ENCODE measurements around the gene LYZL2. TPM values are rescaled to one million over a fixed set of nuclear protein-coding genes. Genes with fewer than 3 reads are reported as not detected.

The LYZL2 gene
- total and polyA plus RNA-seq, 2 of the 8 experiments (the other 6 are each of a cell fraction or from before 2014, with no cell fraction given), result not detected

DNA sequence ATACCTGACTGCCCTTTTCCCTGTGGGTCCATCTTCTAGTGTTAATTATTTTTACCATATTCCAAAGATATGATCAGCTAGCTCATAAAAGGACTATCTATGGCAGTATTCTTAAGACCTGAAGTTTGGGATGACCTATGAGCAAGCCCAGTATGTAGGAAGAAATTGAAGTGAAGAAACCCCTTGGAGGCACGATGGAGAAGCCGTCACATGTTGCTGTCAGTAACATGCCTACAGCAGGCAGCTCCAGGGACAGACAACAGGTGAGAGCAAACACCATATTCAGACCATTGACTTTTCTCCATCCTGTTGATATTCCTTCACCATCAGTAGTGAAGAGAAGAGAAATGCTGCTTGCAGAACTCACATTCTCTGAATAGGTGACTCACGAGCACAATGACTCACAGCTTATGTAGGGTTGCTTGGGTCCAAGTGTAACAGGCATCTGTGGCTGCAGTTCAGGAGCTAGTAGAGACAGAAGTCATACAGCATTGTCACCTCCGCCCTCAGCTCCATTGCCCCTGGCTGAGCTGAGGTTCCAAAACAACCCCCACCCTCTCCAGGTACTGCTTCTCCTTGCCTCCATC lies 8.4 kb upstream of the LYZL2 start:
- Histone ChIP-seq H2BK5ac (ENCODE audit: low read depth, low read length) (no peak overlapping the region), H3K4me1 (replicated peaks in 1 of 4; ENCODE audit: control insufficient read depth in 3 of 4, insufficient read depth in 4 of 4, low read length in 3 of 4) (peaks cover 0 to 2% (median 0%) of the 10 kb centered on the region in 4 experiments; a peak in 3 of 7 replicates), H3K27ac (ENCODE audit: low read depth, low read length) (no peak overlapping the region), H3K79me2 (ENCODE audit: control insufficient read depth in 1 of 2, insufficient read depth in 2 of 2, low read length in 2 of 2) (no peaks in the 10 kb centered on the region), H2AK5ac (ENCODE audit: low read depth, low read length) (no peak overlapping the region), H4K91ac (replicated peaks; ENCODE audit: insufficient read length, low read length) (no peak overlapping the region), H3K56ac (replicated peaks; ENCODE audit: insufficient read length, low read depth, low read length) (no peak overlapping the region), H3K4ac (replicated peaks; ENCODE audit: insufficient read length, low read depth, low read length) (no peak overlapping the region), H3K4me2 (ENCODE audit: insufficient read depth in 1 of 2, low read depth in 2 of 2, low read length in 2 of 2) (no peak overlapping the region), H3K36me3 (ENCODE audit: control insufficient read depth in 2 of 4, insufficient read depth in 4 of 4, low read length in 3 of 4) (no peaks in the 10 kb centered on the region), H3K18ac (ENCODE audit: extremely low read depth, low read length) (no peak overlapping the region), H4K5ac (ENCODE audit: insufficient read length, low read depth, low read length) (no peak overlapping the region), H2BK15ac (ENCODE audit: low read length) (no peak overlapping the region; the same call in 1 of the 2 replicates), H3K23ac (ENCODE audit: insufficient read length) (no peak overlapping the region), H4K8ac (ENCODE audit: extremely low read depth, insufficient read depth, low read length) (no peak overlapping the region; the same call in 1 of the 2 replicates), H3K9ac (replicated peaks in 1 of 4; ENCODE audit: extremely low read depth in 1 of 4, low read depth in 3 of 4, low read length in 3 of 4) (no peak overlapping the region), H3K79me1 (ENCODE audit: low read depth, low read length) (no peaks in the 10 kb centered on the region), H3K23me2 (ENCODE audit: low read depth, low read length) (no peaks in the 10 kb centered on the region), H3K4me3 (ENCODE audit: extremely low read depth in 1 of 4, insufficient read depth in 2 of 4, low read depth in 3 of 4, low read length in 4 of 4) (no peak overlapping the region), H4K20me1 (replicated peaks in 1 of 2; ENCODE audit: control insufficient read depth in 1 of 2, insufficient read depth in 2 of 2, low read length in 2 of 2) (no peaks in the 10 kb centered on the region), H3K27me3 (replicated peaks in 1 of 4; ENCODE audit: control insufficient read depth in 3 of 4, extremely low read depth in 1 of 4, insufficient read depth in 3 of 4, low read length in 3 of 4) (no peaks in the 10 kb centered on the region), H2BK120ac (replicated peaks; ENCODE audit: low read depth, low read length) (peak overlapping the region; percentile 14), H2BK12ac (ENCODE audit: low read depth, low read length) (no peak overlapping the region), H3K9me3 (ENCODE audit: insufficient read depth in 2 of 2, low read depth in 1 of 2, low read length in 1 of 2) (no peaks in the 10 kb centered on the region), H3K14ac (ENCODE audit: insufficient read length) (no peak overlapping the region), H2AFZ (ENCODE audit: low read length) (no peak overlapping the region), H2BK20ac (ENCODE audit: low read length) (no peak overlapping the region)
- ChIA-PET CTCF (ENCODE audit: partially characterized antibody) (interaction anchor here (0.7 to 3.2 kb wide), 5 partner anchors 9 to 47 kb away, joined by 3 to 19 read pairs (median 11); partner anchors contain the start of gene LYZL2), POLR2A (ENCODE audit: partially characterized antibody) (no interaction called here)
- 98% methylated on average over 4 of the region's 4 CpGs; no CpG with 5 or more reads in 1 of the 2 experiments for WGBS, 2 experiments (ENCODE audit: extremely low coverage in 1 of 2, insufficient coverage in 1 of 2, insufficient read length in 1 of 2, insufficient replicate concordance in 2 of 2, low coverage in 1 of 2, low lambda C conversion rate in 2 of 2, missing lambda C conversion rate in 1 of 2)
- FAIRE-seq, result no peak
- DNase-seq (ENCODE audit: low read depth in 1 of 2, low spot score in 2 of 2), result no peak
- TF ChIP-seq SAP30 (IDR thresholded peaks at IDR 0.05; ENCODE audit: insufficient read depth, insufficient replicate concordance, low read length) (no peak), NRF1 (IDR thresholded peaks at IDR 0.05; ENCODE audit: low read depth, low read length) (no peak), ZNF274 (IDR thresholded peaks at IDR 0.05; ENCODE audit: borderline replicate concordance, extremely low read depth, low read length) (no peak), TEAD4 (IDR thresholded peaks at IDR 0.05; ENCODE audit: low read depth, low read length) (no peak), CREB1 (IDR thresholded peaks at IDR 0.05) (no peak), GTF2F1 (IDR thresholded peaks at IDR 0.05; ENCODE audit: borderline replicate concordance, low read depth, low read length) (no peak), SP4 (IDR thresholded peaks at IDR 0.05; ENCODE audit: low read length) (no peak), PHF8 (conservative IDR thresholded peaks at IDR 0.05; ENCODE audit: low read depth, low read length) (no peak), HDAC2 (IDR thresholded peaks at IDR 0.05; ENCODE audit: borderline replicate concordance in 1 of 2, low read depth in 2 of 2, low read length in 2 of 2) (no peak), TAF7 (optimal IDR thresholded peaks at IDR 0.05; ENCODE audit: borderline replicate concordance, low read depth, low read length) (no peak), FOSL1 (IDR thresholded peaks at IDR 0.05; ENCODE audit: insufficient read depth, low read depth, low read length) (no peak), HDAC6 (IDR thresholded peaks at IDR 0.05; ENCODE audit: low read depth, low read length) (no peak), SP2 (IDR thresholded peaks at IDR 0.05; ENCODE audit: low read length) (no peak), CEBPB (IDR thresholded peaks at IDR 0.05; ENCODE audit: low read depth, low read length) (no peak), POLR2A (IDR thresholded peaks at IDR 0.05; ENCODE audit: control extremely low read depth in 1 of 2, low read depth in 2 of 2, low read length in 2 of 2) (no peak)
